Measurements from ENCODE around the gene WNT3A. TPM values are rescaled to one million over a fixed set of nuclear protein-coding genes. Genes with fewer than 3 reads are reported as not detected.

WNT3A gene
- polyA plus RNA-seq, 1 experiment = not detected

- ChIA-PET POLR2A (no interaction called here), CTCF (no interaction called here)
- no peak for TF ChIP-seq CTCF (IDR thresholded peaks at IDR 0.05; ENCODE audit: insufficient read depth, low read depth, low read length)
- H3K27me3 ChIP-seq (ENCODE audit: control insufficient read depth, insufficient read depth, low read length) = no peaks in the 10 kb centered on the region
- H3K36me3 ChIP-seq (ENCODE audit: control insufficient read depth, insufficient read depth, low read length) = no peaks in the 10 kb centered on the region
- H3K4me3 ChIP-seq (ENCODE audit: low read depth, low read length) = no peak overlapping the region
- no peak for DNase-seq (ENCODE audit: low read depth)
Measured at GRCh38 chr1:228030451-228031201, 23.8 kb downstream of the WNT3A start.

GRCh38 chr1:228031276-228031995, 24.6 kb downstream of the WNT3A start:
- ChIA-PET CTCF (no interaction called here), POLR2A (no interaction called here)
- H3K27me3 ChIP-seq (ENCODE audit: control insufficient read depth, insufficient read depth, low read length) = no peaks in the 10 kb centered on the region; the same call in 1 of the 2 replicates
- no peaks in the 10 kb centered on the region for H3K36me3 ChIP-seq (ENCODE audit: control insufficient read depth, insufficient read depth, low read length)
- no peak for DNase-seq (ENCODE audit: low read depth)
- H3K4me3 ChIP-seq (ENCODE audit: low read depth, low read length) = no peak overlapping the region
- no peak for TF ChIP-seq CTCF (IDR thresholded peaks at IDR 0.05; ENCODE audit: insufficient read depth, low read depth, low read length)

GRCh38 chr1:228032041-228032440, 25.2 kb downstream of the WNT3A start:
- DNase-seq (ENCODE audit: low read depth) = no peak
- Histone ChIP-seq H3K36me3 (ENCODE audit: control insufficient read depth, insufficient read depth, low read length) (no peaks in the 10 kb centered on the region), H3K27me3 (ENCODE audit: control insufficient read depth, insufficient read depth, low read length) (peaks cover 2% of the 10 kb centered on the region), H3K4me3 (ENCODE audit: low read depth, low read length) (no peak overlapping the region)
- CTCF ChIA-PET = no interaction called here
- POLR2A ChIA-PET = no interaction called here
- no peak for TF ChIP-seq CTCF (IDR thresholded peaks at IDR 0.05; ENCODE audit: insufficient read depth, low read depth, low read length)

GRCh38 chr1:228033376-228033775, 26.6 kb downstream of the WNT3A start:
- Histone ChIP-seq H3K36me3 (ENCODE audit: control insufficient read depth, insufficient read depth, low read length) (no peaks in the 10 kb centered on the region), H3K4me3 (ENCODE audit: low read depth, low read length) (no peak overlapping the region), H3K27me3 (ENCODE audit: control insufficient read depth, insufficient read depth, low read length) (peaks cover 5% of the 10 kb centered on the region)
- DNase-seq (ENCODE audit: low read depth) = no peak
- POLR2A ChIA-PET = no interaction called here
- CTCF ChIA-PET = no interaction called here
- TF ChIP-seq CTCF (IDR thresholded peaks at IDR 0.05; ENCODE audit: insufficient read depth, low read depth, low read length) = no peak

GRCh38 chr1:228034954-228035837, 28.4 kb downstream of the WNT3A start:
- Histone ChIP-seq H3K4me3 (ENCODE audit: low read depth, low read length) (no peak overlapping the region), H3K27me3 (ENCODE audit: control insufficient read depth, insufficient read depth, low read length) (peaks cover 8% of the 10 kb centered on the region), H3K36me3 (ENCODE audit: control insufficient read depth, insufficient read depth, low read length) (no peaks in the 10 kb centered on the region)
- ChIA-PET CTCF (no interaction called here), POLR2A (no interaction called here)
- TF ChIP-seq CTCF (IDR thresholded peaks at IDR 0.05; ENCODE audit: insufficient read depth, low read depth, low read length) = no peak
- no peak for DNase-seq (ENCODE audit: low read depth)

Measured in BJ (cell line).